HG02571 (cell line): Measurements from ENCODE around the gene PCDHGB4.
"Not testable (repeated sequence)": the region's sequence is repeated elsewhere in the genome, so short reads cannot be mapped to it uniquely, and the experiment has no call there.

Source experiments
- ATAC-seq: cut with Tn5 transposase; IDR thresholded peaks from one replicate; pipeline ENCODE4 v1.9.1; 2021; ENCODE audit warnings: mild to moderate bottlenecking, moderate library complexity; ENCODE audit not compliant: unreplicated experiment

PCDHGB4 gene

GRCh38 chr5:141366016-141366896 lies 21.2 kb upstream of the PCDHGB4 start:
- no peak for ATAC-seq

- no peak for ATAC-seq
Measured at GRCh38 chr5:141369994-141370848, 17.3 kb upstream of the PCDHGB4 start, which contains the start of gene PCDHGB3. PCDHGB3 (plus strand) TSS chr5:141370242; CDS start chr5:141370395, 153 bp downstream.

- ATAC-seq, result no peak
Measured at GRCh38 chr5:141371572-141372475, 15.7 kb upstream of the PCDHGB4 start.

GRCh38 chr5:141373673-141374317 lies 13.7 kb upstream of the PCDHGB4 start, which contains the start of gene PCDHGA6:
PCDHGA6 (plus strand) TSS chr5:141373891; CDS start chr5:141374084, 193 bp downstream.
- ATAC-seq, result no peak

- ATAC-seq, result no peak
Measured at GRCh38 chr5:141374627-141375026, 12.9 kb upstream of the PCDHGB4 start.

- ATAC-seq, result not testable (repeated sequence)
Measured at GRCh38 chr5:141375444-141376155, 11.9 kb upstream of the PCDHGB4 start.

GRCh38 chr5:141382469-141383294 lies 4.8 kb upstream of the PCDHGB4 start, which contains the start of gene PCDHGA7:
PCDHGA7 (plus strand) TSS chr5:141382742; CDS start chr5:141382900, 158 bp downstream.
- ATAC-seq, result no peak

- ATAC-seq, result no peak
Measured at GRCh38 chr5:141383345-141383744, 4.2 kb upstream of the PCDHGB4 start.

GRCh38 chr5:141384471-141385267 lies 2.8 kb upstream of the PCDHGB4 start:
- no peak for ATAC-seq

- ATAC-seq, result no peak
Measured at GRCh38 chr5:141388661-141389060, 1.2 kb downstream of the PCDHGB4 start.

GRCh38 chr5:141389153-141390042 lies 1.9 kb downstream of the PCDHGB4 start:
- no peak for ATAC-seq

- ATAC-seq, result no peak
Measured at GRCh38 chr5:141392429-141393198, 5.1 kb downstream of the PCDHGB4 start, which contains the start of gene PCDHGA8. PCDHGA8 (plus strand) TSS chr5:141392633; CDS start chr5:141392814, 181 bp downstream.

- ATAC-seq, result no peak
Measured at GRCh38 chr5:141393267-141393666, 5.8 kb downstream of the PCDHGB4 start.

GRCh38 chr5:141394401-141395187 lies 7.1 kb downstream of the PCDHGB4 start:
- ATAC-seq, result not testable (repeated sequence)
